HAP-1 (cell line): ENCODE results near the gene CARD14.

ENCODE experiments used
- DNase-seq, 2 experiments: peaks; one replicate each; pipeline ENCODE4 v3.0.0-alpha.2; 2016 to 2020; ENCODE audit warnings: low spot score in 2 of 2
- H3K27me3 ChIP-seq: fragments of 250-450 bp; sonication (Bioruptor Pico); 2 replicates; pipeline ENCODE4 v1.5.1; 2020; ENCODE audit warnings: low read depth, mild to moderate bottlenecking, moderate library complexity
- H3K36me3 ChIP-seq: fragments of 250-450 bp; sonication (Bioruptor Pico); replicated peaks from 2 replicates; pipeline ENCODE4 v1.5.1; 2020; ENCODE audit warnings: mild to moderate bottlenecking
- H3K4me1 ChIP-seq: fragments of 250-450 bp; sonication (Bioruptor Pico); 2 replicates; pipeline ENCODE4 v1.5.1; 2020; ENCODE audit warnings: mild to moderate bottlenecking
- H3K4me3 ChIP-seq: fragments of 250-450 bp; sonication (Bioruptor Pico); 2 replicates; pipeline ENCODE4 v1.5.1; 2020; ENCODE audit warnings: mild to moderate bottlenecking, moderate library complexity
- H3K9me3 ChIP-seq: fragments of 250-450 bp; sonication (Bioruptor Pico); 2 replicates; pipeline ENCODE4 v1.5.1; 2020; ENCODE audit warnings: mild to moderate bottlenecking, moderate library complexity
- in situ Hi-C: fragments of 300-500 bp; cut with MboI; formaldehyde crosslinking; loops from 3 replicates; pipeline ENCODE4 v1.14.3; 2020; ENCODE audit warnings: low sequenced_read_pairs, inconsistent platforms, mixed read lengths

The CARD14 gene

DNA sequence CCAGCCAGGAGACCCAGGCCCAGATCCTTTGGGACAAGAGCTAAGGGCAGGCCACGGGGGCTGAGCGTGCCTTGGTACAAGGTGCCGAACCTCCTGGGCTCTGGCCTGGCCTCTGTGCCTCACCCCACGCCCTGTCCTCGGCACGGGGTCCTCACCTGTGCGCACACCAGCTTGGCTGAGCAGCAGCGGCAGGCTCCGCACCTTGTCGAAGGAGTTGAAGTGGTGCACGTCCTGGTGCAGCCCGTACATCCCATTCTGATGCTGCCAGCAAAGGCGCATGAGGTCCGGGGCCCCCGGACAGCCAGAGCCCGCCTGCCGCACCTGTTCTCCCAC, 45.0 kb downstream of the CARD14 start:
- peaks cover 3% of the 10 kb centered on the region; the same call in 1 of the 2 replicates for H3K4me1 ChIP-seq
- no peak for DNase-seq
- in situ Hi-C loops, result no loop called here
- no peaks in the 10 kb centered on the region for H3K9me3 ChIP-seq
- peaks cover 46% of the 10 kb centered on the region for H3K36me3 ChIP-seq
- no peak overlapping the region for H3K4me3 ChIP-seq
- no peaks in the 10 kb centered on the region for H3K27me3 ChIP-seq

DNA sequence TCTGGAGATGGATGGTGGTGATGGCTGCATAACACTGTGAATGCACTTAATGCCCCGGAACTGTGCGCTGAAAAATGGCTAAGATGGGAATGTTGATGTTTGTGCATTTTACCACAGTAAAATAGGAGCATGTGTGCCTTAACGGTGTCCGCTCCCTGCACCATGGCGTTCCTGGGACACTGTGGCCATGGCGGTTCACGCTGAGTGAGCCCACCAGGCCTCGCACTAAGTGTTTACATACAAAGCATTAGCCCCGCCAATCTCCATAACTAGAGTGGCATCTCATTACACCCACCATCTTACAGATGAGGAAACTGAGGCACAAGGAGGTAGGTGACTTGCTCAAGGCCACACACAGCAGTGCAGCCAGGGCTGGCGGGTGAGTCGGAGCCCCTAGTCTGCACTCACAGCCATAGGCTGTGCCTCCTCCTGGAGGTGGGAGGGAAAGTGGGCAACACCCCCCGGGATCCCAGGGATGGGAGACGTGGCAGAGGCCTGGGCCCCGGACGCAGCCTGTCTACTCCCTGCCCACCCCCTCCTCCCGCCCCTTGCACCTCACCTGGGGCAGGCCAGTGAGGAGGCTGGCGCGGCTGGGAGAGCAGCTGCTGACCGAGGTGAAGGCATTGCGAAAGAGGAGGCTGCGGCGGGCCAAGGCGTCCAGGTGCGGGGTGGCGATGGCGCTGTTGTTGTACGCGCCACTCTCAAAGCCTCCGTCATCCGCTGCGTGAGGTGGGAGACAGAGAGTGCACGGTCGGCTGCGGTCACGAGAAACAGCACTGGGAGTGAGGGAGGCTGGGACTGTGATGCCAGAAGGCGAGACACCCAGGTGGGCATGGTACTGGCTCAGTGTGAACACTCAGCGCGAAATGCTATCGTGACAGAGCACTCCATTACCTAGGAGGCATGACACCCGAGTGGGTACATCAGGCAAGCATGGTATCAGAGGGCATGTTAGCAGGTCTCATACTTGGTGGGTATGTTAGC, 46.9 kb downstream of the CARD14 start:
- Histone ChIP-seq H3K9me3 (no peaks in the 10 kb centered on the region), H3K27me3 (no peaks in the 10 kb centered on the region), H3K4me3 (no peak overlapping the region), H3K36me3 (peaks cover 30% of the 10 kb centered on the region), H3K4me1 (peaks cover 6% of the 10 kb centered on the region)
- DNase-seq, result no peak
- in situ Hi-C loops, result no loop called here

DNA sequence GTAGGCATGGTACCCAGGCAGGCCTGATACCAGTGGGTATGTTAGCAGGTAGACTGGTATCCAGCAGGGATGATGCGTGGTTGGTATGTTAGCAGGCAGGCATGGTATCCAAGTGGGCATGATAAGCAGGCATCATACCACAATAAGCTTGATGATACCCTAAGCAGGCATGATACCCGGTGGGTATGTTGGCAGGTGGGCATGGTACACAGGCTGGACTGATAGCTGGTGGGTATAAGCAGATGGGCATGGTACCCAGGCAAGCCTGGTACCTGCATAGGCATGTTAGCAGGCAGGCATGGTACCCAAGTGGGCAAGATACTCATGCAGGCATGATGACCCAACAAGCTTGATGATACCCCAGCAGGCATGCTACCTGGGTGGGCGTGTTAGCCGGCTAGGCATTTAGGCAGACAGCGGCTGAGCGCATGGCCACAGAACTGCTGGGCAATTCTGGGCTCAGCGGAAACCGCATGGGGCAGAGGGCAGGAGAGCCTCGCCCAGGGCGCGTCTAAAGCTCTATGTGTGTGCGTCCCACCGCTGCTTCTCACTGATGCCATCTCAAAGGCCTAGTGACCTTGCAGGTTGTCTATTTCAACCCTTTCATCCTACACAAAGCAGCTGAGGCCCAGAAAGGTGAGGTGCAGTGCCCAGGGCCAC, 48.0 kb downstream of the CARD14 start:
- Histone ChIP-seq H3K4me3 (no peak overlapping the region), H3K9me3 (no peaks in the 10 kb centered on the region), H3K27me3 (no peaks in the 10 kb centered on the region), H3K4me1 (peaks cover 6% of the 10 kb centered on the region), H3K36me3 (peaks cover 26% of the 10 kb centered on the region)
- DNase-seq, result no peak
- in situ Hi-C loops, result no loop called here

DNA sequence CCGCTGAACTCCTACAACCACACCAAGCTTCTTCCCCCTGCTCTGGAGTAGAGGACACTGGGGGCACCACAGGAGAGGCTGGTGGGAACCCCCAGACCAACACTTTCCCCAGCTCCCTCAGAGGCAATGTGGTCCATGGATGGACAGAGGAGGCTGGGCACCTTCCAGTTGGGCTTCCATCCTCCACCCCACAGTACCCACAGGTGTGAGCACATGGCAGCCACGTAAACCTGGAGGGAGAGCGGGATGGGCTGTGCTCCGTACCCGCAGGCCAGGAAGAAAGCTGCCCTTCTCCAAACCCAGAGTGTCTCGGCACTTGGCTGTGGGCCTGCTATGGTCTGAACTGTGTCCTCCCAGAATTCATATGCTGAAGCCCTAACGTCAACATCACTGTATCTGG, 48.6 kb downstream of the CARD14 start:
- Histone ChIP-seq H3K9me3 (no peaks in the 10 kb centered on the region), H3K4me1 (peaks cover 6% of the 10 kb centered on the region), H3K27me3 (no peaks in the 10 kb centered on the region), H3K4me3 (no peak overlapping the region), H3K36me3 (peaks cover 24% of the 10 kb centered on the region)
- no peak for DNase-seq
- in situ Hi-C loops, result no loop called here

DNA sequence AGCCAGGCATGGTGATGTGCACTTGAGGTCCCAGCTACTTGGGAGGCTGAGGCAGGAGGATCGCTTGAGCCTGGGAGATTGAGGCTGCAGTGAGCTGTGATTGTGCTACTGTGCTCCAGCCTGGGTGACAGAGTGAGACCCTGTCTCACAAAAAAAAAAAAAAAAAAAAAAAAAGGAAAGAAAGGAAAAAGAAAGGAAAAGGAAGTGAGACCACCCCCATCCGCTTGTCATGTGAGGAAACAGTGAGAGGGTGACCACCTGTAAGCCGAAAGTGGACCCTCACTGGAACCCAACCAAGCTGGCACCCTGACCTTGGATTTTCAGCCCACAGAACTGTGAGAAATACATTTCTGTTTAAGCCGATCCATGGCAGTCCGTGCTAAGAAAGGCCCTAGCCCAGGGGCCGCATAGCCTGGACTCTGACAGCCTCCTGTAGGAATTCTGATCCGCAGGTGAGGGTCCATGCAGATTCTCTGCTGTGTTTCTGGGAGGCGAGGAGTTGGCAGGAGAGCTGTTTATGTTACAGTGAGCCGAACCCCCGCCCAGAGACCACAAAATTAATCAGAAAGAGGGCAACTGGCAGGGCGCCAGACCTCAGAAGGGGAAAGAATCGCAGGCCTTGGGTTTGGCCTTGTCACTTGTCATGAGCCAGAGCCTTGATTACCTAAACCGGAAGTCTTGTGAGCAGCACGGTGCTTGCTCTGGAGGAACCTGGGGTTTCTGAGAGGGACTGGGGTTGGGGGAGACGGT, 49.4 kb downstream of the CARD14 start:
- no peaks in the 10 kb centered on the region for H3K27me3 ChIP-seq
- H3K4me1 ChIP-seq, result peaks cover 6% of the 10 kb centered on the region
- in situ Hi-C loops, result no loop called here
- H3K4me3 ChIP-seq, result peak overlapping the region; percentile 70
- peak; percentile 51 to 78 for DNase-seq
- no peaks in the 10 kb centered on the region for H3K9me3 ChIP-seq
- peaks cover 19% of the 10 kb centered on the region for H3K36me3 ChIP-seq

DNA sequence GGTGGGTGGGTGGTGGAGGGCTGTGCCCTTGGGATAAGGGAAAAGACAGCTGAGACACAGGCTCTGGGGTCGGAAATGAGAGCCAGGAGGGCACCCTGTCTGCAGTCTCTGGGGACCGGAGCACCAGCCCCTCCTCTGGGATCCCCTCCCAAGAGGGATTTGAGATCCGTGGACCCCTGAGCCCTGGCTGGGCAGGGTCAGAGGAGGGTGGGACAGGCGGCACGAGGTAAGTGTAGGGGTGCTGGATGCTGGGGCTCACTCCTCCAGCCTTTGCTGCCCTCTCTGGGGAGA, 49.9 kb downstream of the CARD14 start:
- H3K9me3 ChIP-seq, result no peaks in the 10 kb centered on the region
- peak overlapping the region; percentile 70 for H3K4me3 ChIP-seq
- in situ Hi-C loops, result no loop called here
- DNase-seq, result no peak
- H3K27me3 ChIP-seq, result no peaks in the 10 kb centered on the region
- H3K4me1 ChIP-seq, result peaks cover 6% of the 10 kb centered on the region
- H3K36me3 ChIP-seq, result peaks cover 19% of the 10 kb centered on the region

DNA sequence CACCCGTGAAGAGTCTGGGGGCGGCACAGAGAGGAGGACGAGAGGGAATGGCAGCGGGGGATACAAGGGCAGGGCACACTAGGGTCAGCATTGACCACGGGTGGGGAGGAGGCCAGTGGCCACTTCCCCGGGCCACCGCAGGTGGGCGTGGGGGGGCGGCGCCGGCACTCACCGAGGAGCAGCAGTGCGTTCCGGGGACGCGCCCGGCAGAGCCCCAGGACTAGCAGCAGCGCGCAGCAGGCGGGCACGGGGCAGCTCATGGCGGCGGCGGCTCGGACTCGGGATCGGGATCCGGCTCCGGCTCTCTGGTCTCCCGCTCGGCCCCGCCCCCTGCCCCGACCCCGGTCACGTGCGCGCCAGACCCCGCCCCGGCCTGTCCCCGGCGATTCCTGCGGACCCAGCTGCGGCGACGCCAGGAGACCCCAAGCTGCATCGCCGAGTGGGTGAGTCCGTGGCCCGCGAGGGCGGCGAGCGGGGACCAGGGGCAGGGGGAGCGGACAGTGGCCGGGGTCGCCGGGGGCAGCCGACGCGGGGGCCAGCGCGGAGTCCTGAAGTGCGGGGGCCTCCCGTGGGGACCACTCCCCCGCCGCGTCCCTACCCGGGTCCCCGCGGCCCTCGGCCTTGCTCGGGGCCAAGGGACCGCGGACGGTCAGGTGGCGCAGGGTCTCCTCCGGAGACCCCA, 50.4 kb downstream of the CARD14 start, which contains the start of the genes SGSH and SLC26A11:
Gene SGSH (minus strand): TSS at position 280 of the 682 bp plus-strand sequence. CDS start 20 bp downstream, at position 260.
Gene SLC26A11 (plus strand): TSS at position 374 of the 682 bp plus-strand sequence. CDS start 1,134 bp downstream, outside the sequence.
- H3K27me3 ChIP-seq, result no peaks in the 10 kb centered on the region
- in situ Hi-C loops, result no loop called here
- DNase-seq, result peak; percentile 55 to 94
- H3K9me3 ChIP-seq, result no peaks in the 10 kb centered on the region
- H3K36me3 ChIP-seq, result peaks cover 19% of the 10 kb centered on the region
- peak within 1 kb of the TSS; percentile 70 for H3K4me3 ChIP-seq
- H3K4me1 ChIP-seq, result peaks cover 6% of the 10 kb centered on the region

DNA sequence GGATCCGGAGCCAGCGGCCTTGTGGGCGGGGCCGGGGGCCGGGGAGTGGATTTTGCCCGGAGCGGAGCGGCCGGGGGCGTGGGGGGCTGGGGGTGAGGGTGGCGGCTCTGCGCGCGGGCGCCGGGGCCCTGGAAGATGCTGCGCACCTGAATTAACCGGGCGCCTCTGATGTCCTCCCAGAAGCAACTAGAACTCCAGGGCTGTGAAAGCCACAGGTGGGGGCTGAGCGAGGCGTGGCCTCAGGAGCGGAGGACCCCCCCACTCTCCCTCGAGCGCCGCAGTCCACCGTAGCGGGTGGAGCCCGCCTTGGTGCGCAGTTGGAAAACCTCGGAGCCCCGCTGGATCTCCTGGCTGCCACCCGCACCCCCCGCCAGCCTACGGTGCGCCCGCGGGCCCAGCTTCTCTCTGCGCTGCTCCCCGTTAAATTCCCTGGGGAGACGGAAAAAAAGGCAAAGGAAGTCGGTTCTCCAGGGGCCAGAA, 50.9 kb downstream of the CARD14 start:
- peak in 1 of 2 experiments; percentile 50 for DNase-seq
- no peaks in the 10 kb centered on the region for H3K27me3 ChIP-seq
- peak overlapping the region; percentile 70 for H3K4me3 ChIP-seq
- peaks cover 6% of the 10 kb centered on the region for H3K4me1 ChIP-seq
- H3K9me3 ChIP-seq, result no peaks in the 10 kb centered on the region
- in situ Hi-C loops, result no loop called here
- peaks cover 19% of the 10 kb centered on the region for H3K36me3 ChIP-seq

DNA sequence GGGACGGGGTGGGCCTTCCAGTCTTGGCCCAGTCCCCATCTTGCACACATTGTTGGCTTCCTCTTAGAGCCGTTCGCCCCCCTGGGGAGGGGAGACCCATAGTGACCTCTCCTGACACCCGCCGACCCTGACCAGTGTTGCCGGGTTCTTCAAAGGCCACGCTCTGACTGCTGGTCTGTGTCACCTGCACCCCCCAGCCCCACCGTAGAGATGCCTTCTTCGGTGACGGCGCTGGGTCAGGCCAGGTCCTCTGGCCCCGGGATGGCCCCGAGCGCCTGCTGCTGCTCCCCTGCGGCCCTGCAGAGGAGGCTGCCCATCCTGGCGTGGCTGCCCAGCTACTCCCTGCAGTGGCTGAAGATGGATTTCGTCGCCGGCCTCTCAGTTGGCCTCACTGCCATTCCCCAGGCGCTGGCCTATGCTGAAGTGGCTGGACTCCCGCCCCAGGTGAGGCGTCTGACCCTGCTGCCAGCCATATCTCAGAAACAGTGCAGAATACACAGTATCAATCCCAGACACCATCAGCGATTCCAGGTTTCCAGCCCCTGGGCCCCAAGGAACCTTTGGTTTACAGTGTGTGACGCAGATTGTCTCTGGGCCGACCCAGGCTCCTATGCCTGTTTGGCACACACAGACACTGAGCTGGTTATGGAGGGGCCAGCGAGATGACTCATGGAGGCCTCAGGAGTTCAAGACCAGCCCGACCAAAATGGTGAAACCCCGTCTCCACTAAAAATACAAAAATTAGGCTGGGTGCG, 51.7 kb downstream of the CARD14 start:
- H3K9me3 ChIP-seq, result no peaks in the 10 kb centered on the region
- H3K4me3 ChIP-seq, result peak overlapping the region; percentile 70
- DNase-seq, result no peak
- H3K4me1 ChIP-seq, result peaks cover 6% of the 10 kb centered on the region
- H3K36me3 ChIP-seq, result peaks cover 14% of the 10 kb centered on the region
- in situ Hi-C loops, result no loop called here
- H3K27me3 ChIP-seq, result no peaks in the 10 kb centered on the region

DNA sequence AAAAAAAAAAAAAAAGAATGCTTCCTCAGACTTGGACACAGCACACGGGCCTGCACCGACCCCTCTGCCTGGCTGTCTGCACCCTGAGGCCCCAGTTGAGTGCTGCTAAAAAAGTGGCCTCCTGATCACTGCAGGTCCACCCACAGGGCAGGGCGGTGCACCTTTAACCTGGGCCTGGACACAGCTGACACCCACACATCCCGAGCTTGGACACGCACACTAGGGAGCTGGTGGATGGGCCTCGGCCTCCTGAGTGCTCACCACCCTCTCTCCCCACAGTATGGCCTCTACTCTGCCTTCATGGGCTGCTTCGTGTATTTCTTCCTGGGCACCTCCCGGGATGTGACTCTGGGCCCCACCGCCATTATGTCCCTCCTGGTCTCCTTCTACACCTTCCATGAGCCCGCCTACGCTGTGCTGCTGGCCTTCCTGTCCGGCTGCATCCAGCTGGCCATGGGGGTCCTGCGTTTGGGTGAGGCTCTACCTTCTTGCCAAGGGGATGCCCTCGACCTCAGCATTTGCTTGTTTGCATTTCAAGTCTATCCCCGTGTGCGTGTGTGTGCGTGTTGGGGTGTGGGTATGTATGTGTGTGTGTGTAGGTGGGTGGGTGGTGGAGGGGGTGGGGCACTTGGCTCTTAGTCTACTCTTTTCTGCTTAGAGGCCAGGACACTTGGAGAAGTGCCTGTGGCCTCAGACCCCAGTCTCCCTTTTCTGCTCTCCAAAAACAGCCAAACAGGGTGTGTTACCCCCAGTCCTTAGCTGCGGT, 52.7 kb downstream of the CARD14 start:
- in situ Hi-C loops, result no loop called here
- no peaks in the 10 kb centered on the region for H3K9me3 ChIP-seq
- DNase-seq, result no peak
- peaks cover 6% of the 10 kb centered on the region for H3K36me3 ChIP-seq
- peaks cover 6% of the 10 kb centered on the region for H3K4me1 ChIP-seq
- H3K27me3 ChIP-seq, result no peaks in the 10 kb centered on the region
- no peak overlapping the region for H3K4me3 ChIP-seq

DNA sequence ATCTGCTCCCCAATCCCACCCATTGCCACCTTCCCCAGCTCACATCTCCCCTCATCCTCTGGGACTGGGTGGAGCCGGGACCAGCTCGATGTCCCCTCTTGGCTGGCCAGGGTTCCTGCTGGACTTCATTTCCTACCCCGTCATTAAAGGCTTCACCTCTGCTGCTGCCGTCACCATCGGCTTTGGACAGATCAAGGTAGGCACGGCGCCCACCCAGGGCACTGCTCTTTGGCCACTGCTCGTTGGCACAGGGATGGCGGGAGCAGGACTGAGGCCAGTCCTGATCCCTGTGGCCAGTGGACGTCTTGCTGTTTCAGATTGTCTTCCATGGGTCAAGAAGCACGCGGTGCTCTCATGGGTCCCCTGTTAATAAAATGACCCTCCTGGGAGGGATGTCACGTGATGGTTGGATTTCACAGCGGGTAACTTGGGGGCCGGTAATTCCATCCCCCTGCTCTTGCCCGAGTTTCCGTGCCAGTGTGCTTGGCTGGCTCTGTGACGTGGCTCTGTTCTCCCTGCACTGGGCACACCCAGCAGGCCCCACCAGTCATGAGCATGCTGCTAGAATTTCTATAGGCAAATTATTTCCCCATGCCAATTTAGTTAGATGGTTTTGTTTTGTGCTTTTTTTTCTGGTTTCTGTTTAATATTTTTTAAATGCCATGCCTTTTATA, 53.4 kb downstream of the CARD14 start:
- no peak overlapping the region for H3K4me3 ChIP-seq
- no peaks in the 10 kb centered on the region for H3K9me3 ChIP-seq
- no peak for DNase-seq
- peaks cover 5% of the 10 kb centered on the region for H3K36me3 ChIP-seq
- H3K4me1 ChIP-seq, result peaks cover 6% of the 10 kb centered on the region
- in situ Hi-C loops, result no loop called here
- no peaks in the 10 kb centered on the region for H3K27me3 ChIP-seq
